ENCODE measurements around the gene ALDH1B1.

The ALDH1B1 gene

GRCh38 chr9:38416461-38416860, 24.0 kb downstream of the ALDH1B1 start:
- DNase-seq (ENCODE audit: low read depth), result no peak

GRCh38 chr9:38417003-38417945, 24.8 kb downstream of the ALDH1B1 start:
- peak; percentile 43 for DNase-seq (ENCODE audit: low read depth)

- no peak for DNase-seq (ENCODE audit: low read depth)
Measured at GRCh38 chr9:38418366-38418765, 25.9 kb downstream of the ALDH1B1 start.

- no peak for DNase-seq (ENCODE audit: low read depth)
Measured at GRCh38 chr9:38419181-38419580, 26.7 kb downstream of the ALDH1B1 start.

GRCh38 chr9:38421498-38422211, 29.2 kb downstream of the ALDH1B1 start:
- DNase-seq (ENCODE audit: low read depth), result no peak

- no peak for DNase-seq (ENCODE audit: low read depth)
Measured at GRCh38 chr9:38422555-38423260, 30.2 kb downstream of the ALDH1B1 start.

GRCh38 chr9:38423273-38423972, 30.9 kb downstream of the ALDH1B1 start:
- no peak for DNase-seq (ENCODE audit: low read depth)

GRCh38 chr9:38423973-38424843, 31.7 kb downstream of the ALDH1B1 start, which contains the start of gene IGFBPL1:
TSS of gene IGFBPL1 (minus strand) at chr9:38424454. CDS start at chr9:38424424, 30 bp downstream.
- no peak for DNase-seq (ENCODE audit: low read depth)

GRCh38 chr9:38424918-38425317, 32.4 kb downstream of the ALDH1B1 start:
- DNase-seq (ENCODE audit: low read depth), result no peak

- DNase-seq (ENCODE audit: low read depth), result no peak
Measured at GRCh38 chr9:38428062-38428461, 35.6 kb downstream of the ALDH1B1 start.

GRCh38 chr9:38431116-38431515, 38.6 kb downstream of the ALDH1B1 start:
- DNase-seq (ENCODE audit: low read depth), result no peak

GRCh38 chr9:38432922-38433510, 40.5 kb downstream of the ALDH1B1 start:
- DNase-seq (ENCODE audit: low read depth), result peak; percentile 55

- DNase-seq (ENCODE audit: low read depth), result no peak
Measured at GRCh38 chr9:38434365-38434764, 41.9 kb downstream of the ALDH1B1 start.

- DNase-seq (ENCODE audit: low read depth), result no peak
Measured at GRCh38 chr9:38434853-38435252, 42.4 kb downstream of the ALDH1B1 start.

GRCh38 chr9:38435521-38435920, 43.0 kb downstream of the ALDH1B1 start:
- no peak for DNase-seq (ENCODE audit: low read depth)

GRCh38 chr9:38436708-38437107, 44.2 kb downstream of the ALDH1B1 start:
- DNase-seq (ENCODE audit: low read depth), result no peak

- no peak for DNase-seq (ENCODE audit: low read depth)
Measured at GRCh38 chr9:38437193-38437823, 44.8 kb downstream of the ALDH1B1 start.

- DNase-seq (ENCODE audit: low read depth), result no peak
Measured at GRCh38 chr9:38439291-38439915, 46.9 kb downstream of the ALDH1B1 start.

- no peak for DNase-seq (ENCODE audit: low read depth)
Measured at GRCh38 chr9:38439916-38440301, 47.4 kb downstream of the ALDH1B1 start.

Measured in ELR (cell line).